ENCODE data around the gene CTSE.
"Not testable (repeated sequence)": the region's sequence is repeated elsewhere in the genome, so short reads cannot be mapped to it uniquely, and the experiment has no call there.

DNA sequence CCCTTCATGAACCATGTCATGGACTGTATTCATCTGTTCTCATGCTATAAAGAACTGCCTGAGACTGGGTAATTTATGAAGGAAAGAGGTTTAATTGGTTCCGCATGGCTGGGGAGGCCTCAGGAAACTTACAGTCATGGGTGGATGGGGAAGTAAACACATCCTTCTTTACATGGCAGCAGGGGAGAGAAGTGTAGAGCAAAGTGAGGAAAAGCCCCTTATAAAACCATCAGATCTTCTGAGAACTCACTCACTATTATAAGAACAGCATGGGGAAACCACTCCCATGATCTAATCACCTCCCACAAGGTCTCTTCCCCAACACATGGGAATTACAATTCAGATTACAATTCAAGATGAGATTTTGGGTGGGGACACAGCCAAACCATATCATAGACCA is 27.1 kb downstream of the CTSE start:
- not testable (repeated sequence) for TF ChIP-seq NFRKB (IDR thresholded peaks at IDR 0.05; ENCODE audit: low read depth); NCOA2 (IDR thresholded peaks at IDR 0.05; ENCODE audit: partially characterized antibody in 2 of 2); SP1 (CRISPR knock-in tag; IDR thresholded peaks at IDR 0.05); YY1 (IDR thresholded peaks at IDR 0.05; ENCODE audit: borderline replicate concordance in 1 of 3, control insufficient read depth in 1 of 3, extremely low read depth in 1 of 3, insufficient read depth in 3 of 3, insufficient read length in 1 of 3, insufficient replicate concordance in 2 of 3, low read depth in 1 of 3, low read length in 2 of 3); ZNF668 (CRISPR knock-in tag; IDR thresholded peaks at IDR 0.05); SIN3A (IDR thresholded peaks at IDR 0.05; ENCODE audit: borderline replicate concordance in 2 of 2, control insufficient read depth in 1 of 2, low read depth in 2 of 2, low read length in 2 of 2); ZNF174 (CRISPR knock-in tag; IDR thresholded peaks at IDR 0.05)
- TF ChIP-seq, protein P1, sequence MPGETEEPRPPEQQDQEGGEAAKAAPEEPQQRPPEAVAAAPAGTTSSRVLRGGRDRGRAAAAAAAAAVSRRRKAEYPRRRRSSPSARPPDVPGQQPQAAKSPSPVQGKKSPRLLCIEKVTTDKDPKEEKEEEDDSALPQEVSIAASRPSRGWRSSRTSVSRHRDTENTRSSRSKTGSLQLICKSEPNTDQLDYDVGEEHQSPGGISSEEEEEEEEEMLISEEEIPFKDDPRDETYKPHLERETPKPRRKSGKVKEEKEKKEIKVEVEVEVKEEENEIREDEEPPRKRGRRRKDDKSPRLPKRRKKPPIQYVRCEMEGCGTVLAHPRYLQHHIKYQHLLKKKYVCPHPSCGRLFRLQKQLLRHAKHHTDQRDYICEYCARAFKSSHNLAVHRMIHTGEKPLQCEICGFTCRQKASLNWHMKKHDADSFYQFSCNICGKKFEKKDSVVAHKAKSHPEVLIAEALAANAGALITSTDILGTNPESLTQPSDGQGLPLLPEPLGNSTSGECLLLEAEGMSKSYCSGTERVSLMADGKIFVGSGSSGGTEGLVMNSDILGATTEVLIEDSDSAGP (CRISPR knock-in tag; IDR thresholded peaks at IDR 0.05): not testable (repeated sequence)
- TF ChIP-seq, protein P2, sequence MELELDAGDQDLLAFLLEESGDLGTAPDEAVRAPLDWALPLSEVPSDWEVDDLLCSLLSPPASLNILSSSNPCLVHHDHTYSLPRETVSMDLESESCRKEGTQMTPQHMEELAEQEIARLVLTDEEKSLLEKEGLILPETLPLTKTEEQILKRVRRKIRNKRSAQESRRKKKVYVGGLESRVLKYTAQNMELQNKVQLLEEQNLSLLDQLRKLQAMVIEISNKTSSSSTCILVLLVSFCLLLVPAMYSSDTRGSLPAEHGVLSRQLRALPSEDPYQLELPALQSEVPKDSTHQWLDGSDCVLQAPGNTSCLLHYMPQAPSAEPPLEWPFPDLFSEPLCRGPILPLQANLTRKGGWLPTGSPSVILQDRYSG (tag; conservative IDR thresholded peaks at IDR 0.05; ENCODE audit: low read depth): not testable (repeated sequence)
- TF ChIP-seq, protein P3, sequence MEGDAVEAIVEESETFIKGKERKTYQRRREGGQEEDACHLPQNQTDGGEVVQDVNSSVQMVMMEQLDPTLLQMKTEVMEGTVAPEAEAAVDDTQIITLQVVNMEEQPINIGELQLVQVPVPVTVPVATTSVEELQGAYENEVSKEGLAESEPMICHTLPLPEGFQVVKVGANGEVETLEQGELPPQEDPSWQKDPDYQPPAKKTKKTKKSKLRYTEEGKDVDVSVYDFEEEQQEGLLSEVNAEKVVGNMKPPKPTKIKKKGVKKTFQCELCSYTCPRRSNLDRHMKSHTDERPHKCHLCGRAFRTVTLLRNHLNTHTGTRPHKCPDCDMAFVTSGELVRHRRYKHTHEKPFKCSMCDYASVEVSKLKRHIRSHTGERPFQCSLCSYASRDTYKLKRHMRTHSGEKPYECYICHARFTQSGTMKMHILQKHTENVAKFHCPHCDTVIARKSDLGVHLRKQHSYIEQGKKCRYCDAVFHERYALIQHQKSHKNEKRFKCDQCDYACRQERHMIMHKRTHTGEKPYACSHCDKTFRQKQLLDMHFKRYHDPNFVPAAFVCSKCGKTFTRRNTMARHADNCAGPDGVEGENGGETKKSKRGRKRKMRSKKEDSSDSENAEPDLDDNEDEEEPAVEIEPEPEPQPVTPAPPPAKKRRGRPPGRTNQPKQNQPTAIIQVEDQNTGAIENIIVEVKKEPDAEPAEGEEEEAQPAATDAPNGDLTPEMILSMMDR (IDR thresholded peaks at IDR 0.05 in 2 of 3, conservative IDR thresholded peaks at IDR 0.05 in 1 of 3; ENCODE audit: insufficient read depth in 2 of 3, low read depth in 1 of 3, low read length in 3 of 3): not testable (repeated sequence)
- TF ChIP-seq, protein P4, sequence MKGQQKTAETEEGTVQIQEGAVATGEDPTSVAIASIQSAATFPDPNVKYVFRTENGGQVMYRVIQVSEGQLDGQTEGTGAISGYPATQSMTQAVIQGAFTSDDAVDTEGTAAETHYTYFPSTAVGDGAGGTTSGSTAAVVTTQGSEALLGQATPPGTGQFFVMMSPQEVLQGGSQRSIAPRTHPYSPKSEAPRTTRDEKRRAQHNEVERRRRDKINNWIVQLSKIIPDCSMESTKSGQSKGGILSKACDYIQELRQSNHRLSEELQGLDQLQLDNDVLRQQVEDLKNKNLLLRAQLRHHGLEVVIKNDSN (CRISPR knock-in tag; IDR thresholded peaks at IDR 0.05): not testable (repeated sequence)
